HG02840 (cell line): ENCODE measurements around the gene CCL24.
"Not testable (repeated sequence)": the region's sequence is repeated elsewhere in the genome, so short reads cannot be mapped to it uniquely, and the experiment has no call there.

Experiments used
- ATAC-seq: cut with Tn5 transposase; IDR thresholded peaks from one replicate; pipeline ENCODE4 v1.9.1; 2021; ENCODE audit warnings: mild to moderate bottlenecking, moderate library complexity, moderate number of reproducible peaks; ENCODE audit not compliant: unreplicated experiment, low FRiP score

CCL24 gene

DNA sequence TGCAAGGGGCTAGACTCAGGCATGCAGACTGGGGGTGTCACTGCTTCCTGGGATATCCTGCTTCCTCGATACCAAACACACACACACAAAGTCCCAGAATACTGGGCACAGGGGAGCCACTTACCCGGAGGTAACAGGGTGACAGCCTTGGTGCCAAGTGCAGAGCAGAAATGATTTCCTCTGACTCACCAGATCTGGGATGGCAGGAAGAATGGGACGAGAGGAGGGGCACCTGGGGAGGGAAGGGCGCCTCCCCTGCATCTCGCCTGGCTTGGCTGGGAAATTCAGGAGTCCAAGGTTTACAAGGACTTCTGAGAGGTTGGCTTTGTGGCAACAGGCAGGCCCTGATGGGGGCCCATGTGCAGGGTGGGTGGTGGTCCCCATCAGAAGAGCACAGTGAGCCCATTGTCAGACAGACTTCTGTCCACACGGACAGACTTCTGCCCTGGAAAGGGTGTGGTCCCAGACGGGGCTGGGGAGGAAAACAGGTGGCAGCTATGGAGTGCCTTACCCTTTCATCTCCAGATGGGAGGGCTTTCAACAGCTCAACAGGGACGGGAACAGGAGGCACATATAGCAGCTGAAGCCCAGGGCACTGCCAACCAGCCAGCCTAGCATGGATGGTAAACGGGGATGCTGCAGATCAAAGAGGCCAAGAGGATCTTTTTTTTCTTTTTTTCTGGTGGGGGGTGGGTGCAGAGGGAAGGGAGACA, 9.7 kb upstream of the CCL24 start:
- ATAC-seq: no peak

- no peak for ATAC-seq
These were observed 7.1 kb upstream of the CCL24 start for GRCh38 chr7:75820688-75821087.

GRCh38 chr7:75819711-75820110, 6.1 kb upstream of the CCL24 start:
- no peak for ATAC-seq

- no peak for ATAC-seq
These were observed 4.9 kb upstream of the CCL24 start for GRCh38 chr7:75818472-75818871.

DNA sequence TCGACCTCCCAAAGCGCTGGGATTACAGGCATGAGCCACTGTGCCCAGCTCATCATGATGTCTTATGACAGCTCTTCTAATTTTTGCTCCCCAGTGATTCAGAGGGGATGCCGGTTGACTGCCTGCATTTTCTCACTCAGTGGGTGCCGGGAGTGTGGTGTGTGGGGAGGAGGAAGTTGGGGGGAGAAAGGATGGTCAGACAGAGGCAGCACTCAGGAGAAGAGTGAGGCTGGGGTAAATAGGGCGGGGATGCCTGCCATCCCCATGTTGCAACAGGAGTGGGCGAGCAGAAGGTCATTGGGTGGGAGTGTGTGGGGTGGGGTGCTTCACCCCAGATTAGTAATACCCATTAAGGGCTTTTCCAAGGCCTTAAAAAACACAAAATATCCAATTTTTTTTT, 3.5 kb upstream of the CCL24 start:
- ATAC-seq: no peak

DNA sequence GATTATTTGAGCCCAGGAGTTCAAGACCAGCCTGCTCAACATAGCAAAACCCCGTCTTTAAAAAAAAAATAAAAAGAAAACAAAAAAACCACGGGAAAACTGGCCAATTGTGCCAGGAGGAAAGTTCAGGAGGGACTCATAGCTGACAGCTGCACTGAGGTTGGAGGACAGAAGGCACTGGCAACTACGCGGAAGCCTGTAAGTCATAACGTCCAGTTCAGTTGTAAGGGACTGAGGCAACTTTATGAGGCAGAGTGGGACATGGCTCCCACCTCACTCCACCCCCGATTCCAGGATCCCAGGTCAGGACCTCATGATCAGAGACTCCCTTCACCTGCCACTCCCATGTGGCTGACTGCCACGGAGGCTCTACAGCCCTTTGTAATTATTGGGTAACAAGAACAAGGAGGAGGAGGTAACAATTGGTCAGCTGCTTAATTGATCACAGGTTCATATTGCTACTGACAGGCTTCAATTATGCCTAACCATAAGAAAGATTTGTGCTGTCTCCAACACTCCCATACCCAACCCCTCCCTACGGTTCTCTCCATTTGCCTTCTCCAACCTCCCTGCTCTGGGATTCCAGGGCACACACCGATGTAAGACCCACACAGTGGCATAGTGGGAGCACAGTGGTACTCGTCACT, 1.9 kb upstream of the CCL24 start:
- ATAC-seq: no peak

DNA sequence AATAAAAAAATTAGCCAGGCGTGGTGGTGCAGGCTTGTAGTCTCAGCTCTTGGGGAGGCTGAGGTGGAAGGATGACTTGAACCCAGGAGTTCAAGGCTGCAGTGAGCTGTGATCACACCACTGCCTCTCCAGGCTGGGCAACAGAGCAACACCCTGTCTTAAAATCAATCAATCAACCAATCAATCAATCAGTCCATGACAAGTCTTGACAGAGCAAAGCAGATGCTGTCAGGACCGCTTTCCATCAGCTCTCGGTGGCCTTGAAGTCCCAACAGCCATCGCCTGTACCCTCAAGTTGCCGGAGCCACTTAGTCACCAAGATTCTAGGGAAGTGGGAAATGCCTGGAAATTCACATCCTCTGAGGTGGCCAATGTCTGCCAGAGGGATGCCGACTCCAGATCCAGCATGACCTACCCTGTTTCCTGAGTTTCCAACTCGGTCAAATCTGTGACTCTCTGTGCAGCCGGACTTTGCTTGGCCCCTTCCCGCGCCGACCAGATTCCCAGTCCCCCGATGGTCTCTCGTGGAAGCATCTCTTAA, 871 bp upstream of the CCL24 start:
- no peak for ATAC-seq

GRCh38 chr7:75813084-75813483, 522 bp downstream of the CCL24 start:
- no peak for ATAC-seq

DNA sequence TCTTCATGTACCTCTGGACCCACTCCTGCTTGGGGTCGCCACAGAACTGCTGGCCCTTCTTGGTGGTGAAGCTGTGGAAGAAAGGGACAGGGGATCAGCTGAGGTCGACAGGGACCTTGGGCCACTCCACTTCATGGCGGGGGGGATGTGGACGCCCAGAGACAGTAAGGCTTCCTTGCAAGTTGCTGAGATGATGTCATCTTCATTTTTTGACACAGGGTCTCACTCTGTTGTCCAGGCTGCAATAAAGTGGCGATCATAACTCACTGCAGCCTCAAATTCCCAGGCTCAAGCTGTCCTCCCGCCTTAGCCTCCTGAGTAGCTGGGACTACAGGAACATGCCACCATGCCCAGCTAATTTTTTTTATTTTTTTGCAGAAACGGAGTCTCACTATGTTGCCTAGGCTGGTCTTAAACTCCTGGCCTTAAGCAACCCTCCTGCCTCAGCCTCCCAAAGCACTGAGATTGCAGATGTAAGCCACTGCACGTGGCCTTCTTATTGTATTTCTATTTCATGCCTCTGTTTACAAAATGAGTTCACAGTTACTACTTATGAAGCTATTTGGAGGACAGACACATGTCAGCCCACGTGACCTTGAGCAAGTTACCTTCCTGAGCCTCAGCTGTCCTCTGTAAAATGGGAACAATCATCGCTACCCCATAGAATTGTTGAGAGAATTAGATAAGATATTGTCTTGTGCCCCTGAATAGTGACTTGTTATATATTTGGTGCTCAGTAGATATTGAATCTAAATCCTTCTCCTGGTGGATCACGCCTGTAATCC, 1.5 kb downstream of the CCL24 start:
- no peak for ATAC-seq

GRCh38 chr7:75809396-75809795, 4.2 kb downstream of the CCL24 start:
- ATAC-seq: no peak

- no peak for ATAC-seq
These were observed 5.5 kb downstream of the CCL24 start for GRCh38 chr7:75808106-75808505.

- ATAC-seq: no peak
These were observed 6.2 kb downstream of the CCL24 start for GRCh38 chr7:75807452-75807851.

- no peak for ATAC-seq
These were observed 6.9 kb downstream of the CCL24 start for GRCh38 chr7:75806560-75807307.

DNA sequence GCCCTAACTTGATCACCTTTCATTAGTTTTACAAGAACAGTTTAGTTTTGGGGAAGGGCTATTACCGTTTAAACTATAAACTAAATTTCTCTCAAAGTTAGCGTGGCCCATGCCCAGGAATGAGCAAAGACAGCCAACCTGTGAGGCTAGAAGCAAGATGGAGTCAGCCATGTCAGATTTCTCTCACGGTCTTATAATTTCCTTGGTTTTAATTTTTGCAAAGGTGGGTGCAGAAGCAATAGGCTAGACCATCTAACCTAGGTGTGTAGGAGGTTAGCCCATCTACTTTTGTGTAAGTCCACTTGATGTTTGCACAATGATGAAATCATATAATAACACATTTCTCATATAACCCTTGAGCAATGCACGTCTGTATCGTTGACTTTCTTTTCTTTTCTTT, 8.9 kb downstream of the CCL24 start:
- ATAC-seq: no peak

- ATAC-seq: no peak
These were observed 9.6 kb downstream of the CCL24 start for GRCh38 chr7:75804004-75804403.

- no peak for ATAC-seq
These were observed 11.1 kb downstream of the CCL24 start for GRCh38 chr7:75802552-75802821.

- no peak for ATAC-seq
These were observed 14.8 kb downstream of the CCL24 start for GRCh38 chr7:75798770-75799169.

DNA sequence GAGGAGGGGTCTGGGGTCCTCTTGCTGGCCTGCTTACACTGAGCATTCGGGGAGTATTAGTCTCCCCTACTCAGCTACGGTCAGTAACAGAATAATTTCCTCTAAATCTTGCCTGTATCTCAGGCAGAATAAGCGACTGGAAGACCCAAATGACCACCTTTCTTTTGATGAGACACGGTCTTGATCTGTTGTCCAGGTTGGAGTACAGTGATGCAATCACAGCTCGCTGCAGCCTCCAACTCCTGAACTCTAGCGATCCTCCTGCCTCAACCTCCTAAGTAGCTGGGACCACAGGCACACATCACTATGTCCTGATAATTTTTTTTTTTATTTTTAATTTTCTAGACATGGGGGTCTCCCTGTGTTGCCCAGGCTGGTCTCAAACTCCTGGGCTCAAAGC, 17.2 kb downstream of the CCL24 start:
- no peak for ATAC-seq

- no peak for ATAC-seq
These were observed 17.7 kb downstream of the CCL24 start for GRCh38 chr7:75795831-75796285.

GRCh38 chr7:75793676-75794075, 19.9 kb downstream of the CCL24 start:
- no peak for ATAC-seq

GRCh38 chr7:75792567-75792966, 21.0 kb downstream of the CCL24 start:
- ATAC-seq: not testable (repeated sequence)
